Right forelimb (tissue), 1 donor: ENCODE results near the gene GPR85.
A peak's percentile ranks its signal among the peaks of the same experiment; 100 is the strongest.
"Not testable (repeated sequence)": the region's sequence is repeated elsewhere in the genome, so short reads cannot be mapped to it uniquely, and the experiment has no call there.

ENCODE experiments used
- DNase-seq: peaks from one replicate; pipeline ENCODE4 v3.0.0-alpha.2; 2018

GPR85 gene

GRCh38 chr7:113086431-113086888, at the start of gene GPR85:
GPR85 (minus strand) TSS chr7:113086827; CDS start chr7:113084721, 2,106 bp downstream.
- peak; percentile 77 for DNase-seq

GRCh38 chr7:113134025-113134424, 47.4 kb upstream of the GPR85 start:
- no peak for DNase-seq

- no peak for DNase-seq
Observed at GRCh38 chr7:113131367-113131766, 44.7 kb upstream of the GPR85 start.

- DNase-seq, result no peak
Observed at GRCh38 chr7:113128031-113128430, 41.4 kb upstream of the GPR85 start.

- DNase-seq, result no peak
Observed at GRCh38 chr7:113125728-113126127, 39.1 kb upstream of the GPR85 start.

- no peak for DNase-seq
Observed at GRCh38 chr7:113122744-113123143, 36.1 kb upstream of the GPR85 start.

- DNase-seq, result no peak
Observed at GRCh38 chr7:113120647-113121046, 34.0 kb upstream of the GPR85 start.

GRCh38 chr7:113119429-113119828, 32.8 kb upstream of the GPR85 start:
- no peak for DNase-seq

GRCh38 chr7:113118074-113118959, 31.7 kb upstream of the GPR85 start, which contains the start of gene SMIM30:
SMIM30 (minus strand) TSS chr7:113118554; CDS start chr7:113117578, 976 bp downstream.
- DNase-seq, result peak; percentile 92

GRCh38 chr7:113117374-113117774, 30.7 kb upstream of the GPR85 start:
- not testable (repeated sequence) for DNase-seq

- DNase-seq, result no peak
Observed at GRCh38 chr7:113113912-113114311, 27.3 kb upstream of the GPR85 start.

GRCh38 chr7:113109718-113110117, 23.1 kb upstream of the GPR85 start:
- no peak for DNase-seq

- no peak for DNase-seq
Observed at GRCh38 chr7:113100121-113100603, 13.5 kb upstream of the GPR85 start.

- DNase-seq, result no peak
Observed at GRCh38 chr7:113099284-113099919, 12.8 kb upstream of the GPR85 start.

- DNase-seq, result no peak
Observed at GRCh38 chr7:113094517-113095249, 8.1 kb upstream of the GPR85 start.

GRCh38 chr7:113093561-113093960, 6.9 kb upstream of the GPR85 start:
- DNase-seq, result no peak

- DNase-seq, result no peak
Observed at GRCh38 chr7:113092762-113093161, 6.1 kb upstream of the GPR85 start.

GRCh38 chr7:113087071-113087998, 708 bp upstream of the GPR85 start:
- no peak for DNase-seq

GRCh38 chr7:113085781-113086390, 741 bp downstream of the GPR85 start:
- no peak for DNase-seq

GRCh38 chr7:113084496-113085172, 2.0 kb downstream of the GPR85 start:
- no peak for DNase-seq
